ENCODE data around the gene DECR2. TPM values are rescaled to one million over a fixed set of nuclear protein-coding genes. Genes with fewer than 3 reads are reported as not detected.
A peak's percentile ranks its signal among the peaks of the same experiment; 100 is the strongest.

DECR2 gene
- total and polyA plus RNA-seq, 4 experiments from 2014 or later, result 3.4 to 7.3 (median 4.6) TPM

DNA sequence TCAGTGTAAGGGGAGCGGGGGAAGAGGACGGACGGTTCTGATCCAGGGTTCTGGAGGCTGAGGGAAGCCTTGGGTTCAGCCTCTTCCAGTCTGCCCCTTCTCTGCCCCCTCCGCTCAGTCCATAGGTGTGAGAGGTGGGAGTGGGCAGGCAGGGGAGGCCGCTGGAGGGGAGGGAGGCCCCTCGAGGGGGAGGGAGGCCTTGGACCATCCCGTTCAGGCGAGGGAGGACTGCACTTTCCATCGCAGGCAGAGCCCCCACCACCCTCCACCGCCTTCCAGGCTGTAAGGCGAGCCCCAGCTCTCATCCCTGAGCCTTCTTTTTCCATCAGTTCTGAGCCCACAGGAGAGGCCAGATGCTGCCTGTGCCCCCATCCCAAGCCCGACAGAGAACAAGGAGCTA is 44.9 kb upstream of the DECR2 start:
- no peak overlapping the region for H3K4me3 ChIP-seq (ENCODE audit: low read length in 2 of 2)
- no peaks in the 10 kb centered on the region for H3K9me3 ChIP-seq (ENCODE audit: control insufficient read depth in 1 of 2, low read length in 2 of 2)
- no peaks in the 10 kb centered on the region for H3K36me3 ChIP-seq (ENCODE audit: insufficient read depth, low read length)
- Mint-ChIP-seq H3K27me3 (no peaks in the 10 kb centered on the region), H3K27ac (peak overlapping the region in 4 of 7 donors; percentile 27 to 95 (median 74)), H3K9me3 (no peaks in the 10 kb centered on the region), H3K36me3 (no peaks in the 10 kb centered on the region), H3K4me1 (peaks cover 16 to 30% (median 23%) of the 10 kb centered on the region in 4 donors), H3K4me3 (no peak overlapping the region)
- ChIA-PET POLR2A (ENCODE audit: partially characterized antibody) (interaction anchor here (1.0 kb wide), 1 partner anchor 12 kb away, joined by 3 read pairs; no protein-coding TSS in a partner anchor), CTCF (ENCODE audit: partially characterized antibody) (interaction anchor here (1.4 to 1.6 kb wide), 2 partner anchors 122 to 249 kb away, joined by 3 to 4 read pairs; partner anchors contain the start of gene FAM234A)
- H3K27me3 ChIP-seq (ENCODE audit: insufficient read depth, low read length), result no peaks in the 10 kb centered on the region
- intact Hi-C loops (cut with micrococcal nuclease), result no loop called here
- H3K27ac ChIP-seq (ENCODE audit: low read depth, low read length), result no peak overlapping the region
- peaks cover 39% of the 10 kb centered on the region for H3K4me1 ChIP-seq (ENCODE audit: insufficient read depth, low read length)
- no peak for DNase-seq

DNA sequence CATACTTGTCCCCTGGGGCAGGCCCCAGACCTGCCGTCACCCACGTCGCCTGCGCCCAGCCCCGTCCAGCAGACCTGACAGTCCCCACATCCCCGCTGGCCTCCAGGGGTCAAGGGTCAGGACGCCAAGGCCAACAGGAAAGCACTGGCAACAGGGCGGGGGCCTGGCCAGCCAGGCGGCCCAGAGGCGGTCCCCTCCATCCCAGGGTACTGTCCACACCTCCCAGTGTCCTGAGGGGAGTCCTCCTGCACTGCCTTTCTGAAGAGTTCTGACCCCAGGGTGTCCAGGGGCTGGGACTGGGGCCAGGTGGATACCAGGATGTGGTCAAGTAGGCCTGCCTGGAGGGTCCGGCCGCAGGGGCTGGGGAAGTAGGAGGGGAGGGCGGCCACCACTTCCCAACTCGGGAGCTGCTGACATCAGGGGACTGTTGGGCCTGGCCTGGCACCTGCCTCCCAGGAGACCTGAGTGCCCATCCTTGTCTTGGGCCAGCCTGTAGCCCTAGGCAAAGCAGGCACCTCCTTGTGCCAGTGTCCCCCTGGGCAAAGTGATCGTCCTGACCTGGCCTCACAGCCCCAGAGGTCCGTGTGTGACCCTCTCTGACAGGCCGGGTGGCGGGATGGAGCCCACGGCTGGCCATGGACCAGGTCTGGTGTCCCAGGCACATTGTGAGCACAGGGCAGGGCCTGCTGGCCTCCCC is 42.5 kb upstream of the DECR2 start:
- H3K4me1 Mint-ChIP-seq, result peaks cover 14 to 29% (median 19%) of the 10 kb centered on the region in 4 donors
- CTCF ChIA-PET (ENCODE audit: partially characterized antibody), result no interaction called here
- no peak overlapping the region for H3K4me3 ChIP-seq (ENCODE audit: low read length in 2 of 2)
- no peaks in the 10 kb centered on the region for H3K36me3 ChIP-seq (ENCODE audit: insufficient read depth, low read length)
- H3K9me3 ChIP-seq (ENCODE audit: control insufficient read depth in 1 of 2, low read length in 2 of 2), result no peaks in the 10 kb centered on the region
- no peak for DNase-seq
- H3K27me3 ChIP-seq (ENCODE audit: insufficient read depth, low read length), result no peaks in the 10 kb centered on the region
- POLR2A ChIA-PET (ENCODE audit: partially characterized antibody), result no interaction called here
- no peak overlapping the region for H3K27ac ChIP-seq (ENCODE audit: low read depth, low read length)
- no peaks in the 10 kb centered on the region for H3K27me3 Mint-ChIP-seq
- H3K27ac Mint-ChIP-seq, result no peak overlapping the region
- H3K4me3 Mint-ChIP-seq, result no peak overlapping the region
- no peaks in the 10 kb centered on the region for H3K9me3 Mint-ChIP-seq
- H3K4me1 ChIP-seq (ENCODE audit: insufficient read depth, low read length), result peaks cover 34% of the 10 kb centered on the region
- H3K36me3 Mint-ChIP-seq, result no peaks in the 10 kb centered on the region
- intact Hi-C loops (cut with micrococcal nuclease), result no loop called here

DNA sequence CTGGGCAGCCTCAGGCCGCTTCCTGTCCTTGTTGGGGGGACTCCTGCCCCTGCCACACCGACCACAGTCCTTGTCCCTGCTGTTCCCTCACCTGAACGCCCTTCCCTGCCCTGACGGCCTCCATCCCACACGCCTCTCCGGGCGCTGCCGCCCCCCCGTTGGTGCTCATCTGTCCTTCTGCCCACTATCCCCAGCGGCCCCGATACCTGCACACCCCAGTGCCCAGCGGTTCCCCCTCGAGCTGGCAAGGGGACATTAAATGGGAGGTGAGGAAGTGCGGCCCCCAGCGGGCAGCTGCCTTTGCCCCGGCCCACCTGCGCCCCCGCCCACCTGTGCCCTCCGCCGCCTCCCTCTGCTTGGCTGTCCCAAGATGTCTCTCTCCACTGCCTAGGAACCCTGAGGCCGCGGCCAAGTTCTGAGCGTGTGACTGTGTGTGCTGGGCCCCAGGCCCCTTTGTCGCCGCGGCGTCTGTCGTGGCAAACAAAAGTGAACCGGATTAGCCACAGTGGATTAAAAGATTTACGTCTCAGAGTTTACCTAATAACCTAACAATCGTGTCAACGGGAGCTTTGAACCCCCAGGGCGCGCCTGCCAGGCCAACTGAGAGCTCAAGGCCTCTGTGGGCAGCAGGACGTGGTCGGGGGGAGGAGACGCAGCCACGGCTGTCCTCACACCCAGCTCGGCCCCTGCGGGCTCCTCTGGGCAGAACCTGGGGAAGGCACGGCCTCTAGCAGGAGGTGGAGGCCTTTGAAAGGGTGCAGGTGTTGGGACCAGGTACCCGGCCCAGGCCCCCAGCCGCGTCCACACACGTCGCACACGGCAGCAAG is 41.6 kb upstream of the DECR2 start:
- intact Hi-C loops (cut with micrococcal nuclease), result no loop called here
- Mint-ChIP-seq H3K4me3 (no peak overlapping the region), H3K27ac (no peak overlapping the region), H3K9me3 (no peaks in the 10 kb centered on the region), H3K36me3 (no peaks in the 10 kb centered on the region), H3K27me3 (no peaks in the 10 kb centered on the region), H3K4me1 (peaks cover 11 to 20% (median 14%) of the 10 kb centered on the region in 4 donors)
- no peaks in the 10 kb centered on the region for H3K9me3 ChIP-seq (ENCODE audit: control insufficient read depth in 1 of 2, low read length in 2 of 2)
- ChIA-PET CTCF (ENCODE audit: partially characterized antibody) (interaction anchor here (1.0 to 1.7 kb wide), 3 partner anchors 30 to 294 kb away, joined by 3 to 8 read pairs (median 4); no protein-coding TSS in a partner anchor), POLR2A (ENCODE audit: partially characterized antibody) (no interaction called here)
- no peak overlapping the region for H3K27ac ChIP-seq (ENCODE audit: low read depth, low read length)
- H3K27me3 ChIP-seq (ENCODE audit: insufficient read depth, low read length), result no peaks in the 10 kb centered on the region
- no peaks in the 10 kb centered on the region for H3K36me3 ChIP-seq (ENCODE audit: insufficient read depth, low read length)
- no peak overlapping the region for H3K4me3 ChIP-seq (ENCODE audit: low read length in 2 of 2)
- no peak for DNase-seq
- H3K4me1 ChIP-seq (ENCODE audit: insufficient read depth, low read length), result peaks cover 26% of the 10 kb centered on the region

DNA sequence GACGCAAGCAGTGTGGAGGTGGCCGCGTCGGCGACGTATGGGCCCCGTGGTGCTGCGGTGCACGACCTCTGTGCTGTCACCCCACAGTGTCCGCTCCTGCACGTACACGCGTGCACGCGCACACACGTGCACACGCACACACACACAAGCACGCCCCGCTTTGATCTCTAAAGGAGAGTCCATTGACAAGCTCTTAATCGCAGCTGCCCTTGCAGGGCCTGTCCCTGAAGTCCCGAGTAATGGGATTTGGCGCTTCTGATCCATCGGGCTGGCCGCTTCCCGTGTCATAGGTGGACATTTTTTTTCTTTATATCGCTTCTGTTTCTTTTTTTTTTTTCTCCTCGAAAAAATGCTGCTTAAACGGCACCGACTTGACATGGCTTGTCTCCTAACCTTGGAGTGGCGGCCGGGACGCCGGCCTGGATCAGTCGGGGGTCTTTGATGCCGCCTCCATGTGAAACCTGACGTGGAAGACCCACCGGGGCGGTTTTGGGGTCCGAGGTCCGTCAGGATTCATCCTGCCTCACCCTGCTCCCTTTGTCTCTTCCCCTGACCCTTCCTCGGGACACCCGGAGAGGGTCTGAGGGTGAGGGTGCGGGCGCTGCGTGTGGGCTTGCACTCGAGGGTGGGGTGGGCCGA is 40.9 kb upstream of the DECR2 start:
- H3K4me1 Mint-ChIP-seq, result peaks cover 6 to 13% (median 8%) of the 10 kb centered on the region in 4 donors
- intact Hi-C loops (cut with micrococcal nuclease), result no loop called here
- DNase-seq, result no peak

DNA sequence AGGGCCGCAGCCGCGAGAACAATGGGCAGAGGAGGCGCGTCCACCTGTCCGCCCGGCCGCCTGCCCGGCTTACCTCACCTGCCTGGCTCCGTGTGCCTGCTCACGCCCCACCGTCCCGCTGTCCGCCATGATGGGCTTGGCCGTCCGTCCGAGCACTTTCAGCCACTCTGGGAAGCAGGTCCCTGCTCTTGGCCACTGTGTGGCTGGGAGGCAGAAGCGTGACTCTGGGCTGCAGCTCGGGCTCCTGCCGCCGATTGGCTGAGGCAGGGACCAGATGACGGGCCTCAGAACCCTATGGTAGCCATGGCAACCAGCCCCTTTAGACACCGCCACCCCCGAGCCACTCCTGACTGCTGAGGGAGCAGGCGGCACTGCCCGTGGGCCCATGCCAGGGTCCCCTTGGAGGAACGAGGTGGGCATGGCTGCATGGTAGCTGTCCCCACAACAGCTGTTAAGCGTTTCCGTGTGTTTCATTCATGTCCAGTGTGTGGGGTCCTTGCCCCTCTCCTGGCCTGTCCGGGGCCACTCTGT is 40.3 kb upstream of the DECR2 start:
- Mint-ChIP-seq H3K27me3 (no peaks in the 10 kb centered on the region), H3K4me3 (no peak overlapping the region), H3K36me3 (no peaks in the 10 kb centered on the region), H3K9me3 (no peaks in the 10 kb centered on the region), H3K27ac (no peak overlapping the region), H3K4me1 (peaks cover 5 to 9% (median 7%) of the 10 kb centered on the region in 4 donors)
- ChIA-PET CTCF (ENCODE audit: partially characterized antibody) (interaction anchor here (1.0 to 2.9 kb wide), 13 partner anchors 8 to 296 kb away, joined by 3 to 23 read pairs (median 4); partner anchors contain the start of genes AXIN1, FAM234A and NPRL3), POLR2A (ENCODE audit: partially characterized antibody) (interaction anchor here (0.5 to 2.3 kb wide), 3 partner anchors 19 to 255 kb away, joined by 3 to 6 read pairs (median 4); partner anchors contain the start of gene LUC7L)
- DNase-seq, result no peak
- no peak overlapping the region for H3K27ac ChIP-seq (ENCODE audit: low read depth, low read length)
- no peaks in the 10 kb centered on the region for H3K27me3 ChIP-seq (ENCODE audit: insufficient read depth, low read length)
- peaks cover under 1% of the 10 kb centered on the region for H3K36me3 ChIP-seq (ENCODE audit: insufficient read depth, low read length)
- no peak overlapping the region for H3K4me3 ChIP-seq (ENCODE audit: low read length in 2 of 2)
- H3K9me3 ChIP-seq (ENCODE audit: control insufficient read depth in 1 of 2, low read length in 2 of 2), result no peaks in the 10 kb centered on the region
- peaks cover 12% of the 10 kb centered on the region for H3K4me1 ChIP-seq (ENCODE audit: insufficient read depth, low read length)
- intact Hi-C loops (cut with micrococcal nuclease), result no loop called here

More for the DNA sequence above, 40.9 kb upstream of the DECR2 start:
- H3K36me3 ChIP-seq (ENCODE audit: insufficient read depth, low read length), result no peaks in the 10 kb centered on the region
- Mint-ChIP-seq H3K9me3 (no peaks in the 10 kb centered on the region), H3K4me3 (peak overlapping the region in 1 of 8 donors; percentile 20), H3K27ac (peak overlapping the region in 1 of 7 donors; percentile 42), H3K27me3 (no peaks in the 10 kb centered on the region), H3K36me3 (no peaks in the 10 kb centered on the region)
- no peak overlapping the region for H3K4me3 ChIP-seq (ENCODE audit: low read length in 2 of 2)
- POLR2A ChIA-PET (ENCODE audit: partially characterized antibody), result interaction anchor here (1.4 to 2.3 kb wide), 2 partner anchors 132 to 254 kb away, joined by 4 to 6 read pairs; partner anchors contain the start of gene LUC7L
- no peaks in the 10 kb centered on the region for H3K27me3 ChIP-seq (ENCODE audit: insufficient read depth, low read length)
- CTCF ChIA-PET (ENCODE audit: partially characterized antibody), result interaction anchor here (1.0 to 2.9 kb wide), 6 partner anchors 29 to 295 kb away, joined by 3 to 23 read pairs (median 8); no protein-coding TSS in a partner anchor
- H3K9me3 ChIP-seq (ENCODE audit: control insufficient read depth in 1 of 2, low read length in 2 of 2), result no peaks in the 10 kb centered on the region
- no peak overlapping the region for H3K27ac ChIP-seq (ENCODE audit: low read depth, low read length)
- H3K4me1 ChIP-seq (ENCODE audit: insufficient read depth, low read length), result peaks cover 18% of the 10 kb centered on the region

DNA sequence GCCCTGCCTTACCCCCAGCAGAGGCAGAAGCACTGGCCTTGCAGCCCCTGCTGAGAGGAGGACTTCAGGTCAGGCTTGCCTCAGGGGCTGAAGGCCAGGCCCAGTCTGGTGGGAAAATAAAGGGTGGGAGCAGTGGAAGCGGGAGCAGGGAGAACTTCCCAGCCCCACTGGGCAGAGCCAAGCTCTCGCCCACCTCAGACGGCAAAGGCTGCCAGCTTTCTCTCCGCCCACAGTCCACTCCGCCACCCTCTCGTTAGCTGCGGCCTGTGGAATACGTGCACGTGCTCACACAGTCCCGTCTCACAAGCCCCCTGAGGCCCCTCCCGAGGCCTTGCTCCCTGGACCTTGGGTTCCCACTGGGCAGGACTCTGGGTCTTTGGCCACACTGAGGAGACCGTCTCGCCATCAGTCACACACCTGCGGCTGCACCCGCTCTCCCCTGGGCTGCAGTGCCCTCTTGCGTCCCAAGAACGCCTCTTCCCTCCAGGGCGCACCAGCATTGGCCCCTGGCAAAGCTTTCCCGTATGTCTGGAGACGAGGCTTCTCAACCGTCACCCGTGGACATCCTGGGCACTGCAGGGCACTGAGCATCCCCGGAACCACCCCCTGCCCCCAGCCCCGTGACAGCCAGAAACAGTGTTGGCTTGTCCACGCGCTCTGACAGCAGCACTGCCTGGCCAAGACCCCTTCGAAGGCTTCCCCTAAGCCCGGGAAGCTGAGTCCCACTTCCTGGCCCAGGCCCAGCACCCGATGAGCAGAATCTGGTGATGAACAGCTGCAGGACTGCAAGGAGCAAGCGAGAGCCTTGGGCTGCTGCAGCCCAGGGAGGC is 39.6 kb upstream of the DECR2 start:
- Mint-ChIP-seq H3K9me3 (no peaks in the 10 kb centered on the region), H3K4me1 (peaks cover 2 to 9% (median 5%) of the 10 kb centered on the region in 4 donors), H3K36me3 (peaks cover 2% of the 10 kb centered on the region in 2 donors), H3K4me3 (peak overlapping the region in 6 of 8 donors; percentile 43 to 78 (median 55)), H3K27me3 (no peaks in the 10 kb centered on the region), H3K27ac (peak overlapping the region in 4 of 7 donors; percentile 72 to 80 (median 77))
- Histone ChIP-seq H3K27me3 (ENCODE audit: insufficient read depth, low read length) (no peaks in the 10 kb centered on the region), H3K9me3 (ENCODE audit: control insufficient read depth in 1 of 2, low read length in 2 of 2) (no peaks in the 10 kb centered on the region), H3K4me1 (ENCODE audit: insufficient read depth, low read length) (peaks cover 8% of the 10 kb centered on the region), H3K4me3 (ENCODE audit: low read length in 2 of 2) (no peak overlapping the region), H3K27ac (ENCODE audit: low read depth, low read length) (no peak overlapping the region), H3K36me3 (ENCODE audit: insufficient read depth, low read length) (peaks cover 5% of the 10 kb centered on the region)
- DNase-seq, result peak; percentile 70 to 75 (median 71)
- POLR2A ChIA-PET (ENCODE audit: partially characterized antibody), result interaction anchor here (0.5 to 2.3 kb wide), 4 partner anchors 18 to 255 kb away, joined by 3 to 6 read pairs (median 5); partner anchors contain the start of genes DECR2 and LUC7L
- intact Hi-C loops (cut with micrococcal nuclease), result loop anchor here (1.0 to 2.0 kb wide), 3 partner anchors 181 to 297 kb away; partner anchors contain the start of gene HBQ1
- CTCF ChIA-PET (ENCODE audit: partially characterized antibody), result interaction anchor here (0.6 to 2.9 kb wide), 21 partner anchors 9 to 324 kb away, joined by 3 to 23 read pairs (median 3); partner anchors contain the start of genes AXIN1, FAM234A, MRPL28 and NPRL3

Measured in CD4-positive, alpha-beta memory T cell (primary cell).